SU-DHL-6 (cell line): ENCODE results near the gene FBXO31.

Experiments used
- H2AFZ ChIP-seq: fragments of 200-600 bp; sonication (generic); 2 replicates; pipeline ENCODE4 v1.6.1; 2014; ENCODE audit warnings: low read depth, mild to moderate bottlenecking, moderate library complexity, mixed read lengths, antibody characterized with exemption, low read length; ENCODE audit not compliant: severe bottlenecking
- H3F3A ChIP-seq: fragments of 200-600 bp; shearing (Covaris generic); 2 replicates; pipeline ENCODE4 v1.6.0; 2016; ENCODE audit warnings: antibody characterized with exemption, mild to moderate bottlenecking; ENCODE audit not compliant: insufficient read depth
- H3K27ac ChIP-seq: fragments of 200-600 bp; sonication (generic); 2 replicates; pipeline ENCODE4 v1.5.1; 2016; ENCODE audit warnings: low read depth, mild to moderate bottlenecking, low read length, moderate library complexity, mixed read lengths
- H3K27me3 ChIP-seq: fragments of 200-600 bp; sonication (generic), shearing (Covaris generic); 2 replicates; pipeline ENCODE4 v1.6.0; 2014; ENCODE audit warnings: mild to moderate bottlenecking, low read length
- H3K36me3 ChIP-seq: fragments of 200-600 bp; sonication (generic); 2 replicates; pipeline ENCODE4 v1.6.1; 2014; ENCODE audit warnings: mild to moderate bottlenecking, low read length, mixed read lengths
- H3K4me2 ChIP-seq: fragments of 300-600, 200-600 bp; shearing (Covaris generic), sonication (generic); 2 replicates; pipeline ENCODE4 v1.6.0; 2014; ENCODE audit warnings: low read length, low read depth, mild to moderate bottlenecking; ENCODE audit not compliant: poor library complexity, severe bottlenecking
- H3K4me3 ChIP-seq: fragments of 200-600 bp; sonication (generic); 2 replicates; pipeline ENCODE4 v1.5.1; 2014; ENCODE audit warnings: antibody characterized with exemption, low read length, mild to moderate bottlenecking, mixed read lengths; ENCODE audit not compliant: insufficient read depth, poor library complexity, severe bottlenecking
- H3K79me2 ChIP-seq: fragments of 200-600 bp; sonication (generic); 2 replicates; pipeline ENCODE4 v1.6.1; 2014; ENCODE audit warnings: mild to moderate bottlenecking, low read length, moderate library complexity; ENCODE audit not compliant: insufficient read depth
- H3K9ac ChIP-seq: fragments of 200-600 bp; sonication (generic); 2 replicates; pipeline ENCODE4 v1.7.0; 2014; ENCODE audit warnings: mild to moderate bottlenecking, low read length
- H3K9me2 ChIP-seq: fragments of 200-600 bp; sonication (generic); replicated peaks from 2 replicates; pipeline ENCODE4 v1.6.1; 2014; ENCODE audit warnings: low read length; ENCODE audit not compliant: insufficient read depth
- H3K9me3 ChIP-seq: fragments of 200-600 bp; sonication (generic); 2 replicates; pipeline ENCODE4 v1.6.1; 2014; ENCODE audit warnings: low read length, mixed read lengths; ENCODE audit not compliant: insufficient read depth
- H4K20me1 ChIP-seq: fragments of 200-600 bp; sonication (generic); 2 replicates; pipeline ENCODE4 v1.6.1; 2014; ENCODE audit warnings: low read depth, mild to moderate bottlenecking, antibody characterized with exemption, low read length, moderate library complexity, mixed read lengths
- EZH2phosphoT487 ChIP-seq: fragments of 200-600 bp; sonication (generic), shearing (Covaris generic); conservative IDR thresholded peaks from 2 replicates; pipeline ENCODE4 v1.6.1; 2018; ENCODE audit warnings: mild to moderate bottlenecking, antibody characterized with exemption, low read length, moderate library complexity, mixed read lengths
- TF ChIP-seq, protein P1 (sequence below): fragments of 200-600 bp; sonication (generic); IDR thresholded peaks from one replicate; pipeline ENCODE4 v1.5.1; 2017; ENCODE audit warnings: antibody characterized with exemption, mild to moderate bottlenecking, low read length, moderate library complexity; ENCODE audit not compliant: insufficient read depth, poor library complexity, severe bottlenecking

Gene FBXO31

DNA sequence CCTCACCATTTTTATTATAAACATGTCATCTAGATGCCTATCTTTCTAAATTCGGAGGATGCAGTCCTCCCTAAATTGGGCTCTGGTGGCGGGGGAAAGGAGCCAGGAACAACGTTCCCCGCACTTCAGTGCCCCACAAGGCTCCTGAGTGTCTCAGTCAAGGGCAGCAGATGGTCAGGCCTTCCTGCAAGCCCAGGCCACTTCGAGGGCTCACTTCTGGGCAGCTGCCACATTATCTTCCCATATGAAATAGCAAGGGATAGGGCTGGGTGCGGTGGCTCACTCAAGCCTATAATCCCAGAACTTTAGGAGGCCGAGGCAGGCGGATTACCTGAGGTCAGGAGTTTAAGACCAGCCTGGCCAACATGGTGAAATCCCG, 32.3 kb downstream of the FBXO31 start:
- Histone ChIP-seq H3K27me3 (no peaks in the 10 kb centered on the region), H3F3A (no peaks in the 10 kb centered on the region), H3K27ac (no peak overlapping the region), H2AFZ (no peak overlapping the region), H3K79me2 (no peaks in the 10 kb centered on the region), H3K9me3 (no peaks in the 10 kb centered on the region), H3K4me3 (no peak overlapping the region), H3K9me2 (no peaks in the 10 kb centered on the region), H3K9ac (no peak overlapping the region), H3K36me3 (no peaks in the 10 kb centered on the region), H3K4me2 (no peak overlapping the region), H4K20me1 (no peaks in the 10 kb centered on the region)
- TF ChIP-seq, protein P1, sequence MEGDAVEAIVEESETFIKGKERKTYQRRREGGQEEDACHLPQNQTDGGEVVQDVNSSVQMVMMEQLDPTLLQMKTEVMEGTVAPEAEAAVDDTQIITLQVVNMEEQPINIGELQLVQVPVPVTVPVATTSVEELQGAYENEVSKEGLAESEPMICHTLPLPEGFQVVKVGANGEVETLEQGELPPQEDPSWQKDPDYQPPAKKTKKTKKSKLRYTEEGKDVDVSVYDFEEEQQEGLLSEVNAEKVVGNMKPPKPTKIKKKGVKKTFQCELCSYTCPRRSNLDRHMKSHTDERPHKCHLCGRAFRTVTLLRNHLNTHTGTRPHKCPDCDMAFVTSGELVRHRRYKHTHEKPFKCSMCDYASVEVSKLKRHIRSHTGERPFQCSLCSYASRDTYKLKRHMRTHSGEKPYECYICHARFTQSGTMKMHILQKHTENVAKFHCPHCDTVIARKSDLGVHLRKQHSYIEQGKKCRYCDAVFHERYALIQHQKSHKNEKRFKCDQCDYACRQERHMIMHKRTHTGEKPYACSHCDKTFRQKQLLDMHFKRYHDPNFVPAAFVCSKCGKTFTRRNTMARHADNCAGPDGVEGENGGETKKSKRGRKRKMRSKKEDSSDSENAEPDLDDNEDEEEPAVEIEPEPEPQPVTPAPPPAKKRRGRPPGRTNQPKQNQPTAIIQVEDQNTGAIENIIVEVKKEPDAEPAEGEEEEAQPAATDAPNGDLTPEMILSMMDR: no peak
- TF ChIP-seq EZH2phosphoT487: no peak

DNA sequence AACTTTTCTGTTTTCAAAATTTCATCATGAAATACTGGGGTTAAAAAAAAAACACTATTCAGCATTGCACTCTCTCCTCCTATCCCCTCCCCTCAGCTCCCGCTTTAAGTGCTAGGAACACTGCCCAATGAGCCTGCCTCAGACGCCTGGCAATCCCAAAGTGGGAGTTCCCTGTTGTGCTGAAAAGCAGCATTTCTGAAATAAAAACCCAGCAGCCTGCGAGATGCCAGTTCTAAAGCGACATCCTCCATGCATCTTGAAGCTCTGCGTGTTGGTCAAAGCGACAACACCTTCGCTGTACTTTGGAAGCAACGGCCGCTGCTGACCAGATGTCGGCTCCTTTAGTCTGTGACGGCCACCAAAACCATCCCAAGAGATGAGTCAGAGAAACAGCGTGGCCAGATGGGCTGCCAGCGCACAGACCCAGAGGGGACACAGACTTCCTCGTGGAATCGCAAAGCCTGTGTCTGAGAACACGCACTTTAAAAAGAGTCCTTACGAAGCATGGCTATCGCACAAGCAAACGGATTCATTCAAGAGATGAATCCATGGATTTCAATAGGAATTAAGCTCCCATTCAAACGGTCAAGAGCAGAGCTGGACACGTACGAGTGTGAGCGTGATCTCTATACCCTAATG, 32.8 kb downstream of the FBXO31 start:
- Histone ChIP-seq H3K9me2 (no peaks in the 10 kb centered on the region), H3K9me3 (no peaks in the 10 kb centered on the region), H3K4me3 (no peak overlapping the region), H3K36me3 (no peaks in the 10 kb centered on the region), H4K20me1 (no peaks in the 10 kb centered on the region), H2AFZ (no peak overlapping the region), H3K9ac (no peak overlapping the region), H3K27ac (no peak overlapping the region), H3K4me2 (no peak overlapping the region), H3K79me2 (no peaks in the 10 kb centered on the region), H3K27me3 (no peaks in the 10 kb centered on the region), H3F3A (no peaks in the 10 kb centered on the region)
- TF ChIP-seq, protein P1: no peak
- TF ChIP-seq EZH2phosphoT487: no peak

- Histone ChIP-seq H3K9me2 (no peaks in the 10 kb centered on the region), H3K27ac (no peak overlapping the region), H3K4me2 (no peak overlapping the region), H3K9ac (no peak overlapping the region), H3K79me2 (no peaks in the 10 kb centered on the region), H2AFZ (no peak overlapping the region), H3F3A (no peaks in the 10 kb centered on the region), H3K4me3 (no peak overlapping the region), H3K36me3 (no peaks in the 10 kb centered on the region), H3K9me3 (no peaks in the 10 kb centered on the region), H4K20me1 (no peaks in the 10 kb centered on the region), H3K27me3 (no peaks in the 10 kb centered on the region)
- TF ChIP-seq, protein P1: no peak
- no peak for TF ChIP-seq EZH2phosphoT487
Observed at GRCh38 chr16:87350031-87350430, 33.5 kb downstream of the FBXO31 start.
